HepG2 (cell line): ENCODE data around the gene ANKS1A. TPM values are rescaled to one million over a fixed set of nuclear protein-coding genes. Genes with fewer than 3 reads are reported as not detected.

ENCODE experiments used
- ATAC-seq: fragments of 200-7000 bp; cut with Tn5 transposase; 3 replicates; pipeline ENCODE4 v1.9.1; 2020; ENCODE audit warnings: mild to moderate bottlenecking, moderate library complexity
- BruUV-seq: library from RNA; stranded (reverse); fragments of 400-500 nt; replicated peaks from 2 replicates; lab custom pipeline; 2021; lab: Mats Ljungman, UMichigan
- CTCF ChIA-PET: fragments of 300-600 bp; formaldehyde crosslinking; extraction: SDS; loops from one replicate; lab custom pipeline; 2021; ENCODE audit warnings: low total read pairs, inconsistent platforms, low intra/inter-chr PET ratio; lab: Yijun Ruan, JAX
- POLR2A ChIA-PET: fragments of 350-600 bp; sonication (Branson Sonifier 250); formaldehyde crosslinking; loops from one replicate; lab custom pipeline; 2020; ENCODE audit warnings: antibody characterized with exemption, inconsistent platforms; lab: Yijun Ruan, JAX
- DNase-seq: peaks from one replicate; pipeline ENCODE4 v3.0.0-alpha.2; 2015; ENCODE audit warnings: low spot score
- FAIRE-seq: peaks from 3 replicates; lab custom pipeline; 2011; peaks lifted over from hg19 to GRCh38; lab: Jason Lieb, UNC
- H2AFZ ChIP-seq: one replicate; pipeline ENCODE4 v1.6.1; 2011; ENCODE audit warnings: low read length, inconsistent platforms
- H3K27ac ChIP-seq: fragments of 300-600 bp; 3 replicates; pipeline ENCODE4 v1.8.0; 2011; ENCODE audit warnings: mixed run types, mild to moderate bottlenecking, mixed read lengths, low read length, inconsistent platforms; ENCODE audit not compliant: insufficient read depth; ENCODE audit errors: extremely low read length
- H3K27me3 ChIP-seq, 2 experiments: fragments of 200-600 bp in 1 of 2; 2 replicates in 1 of 2; 3 replicates in 1 of 2; pipeline versions ENCODE4 v1.6.0 to v1.8.0; 2011; ENCODE audit warnings: low read length in 2 of 2, mild to moderate bottlenecking in 2 of 2, moderate library complexity in 2 of 2, inconsistent platforms in 1 of 2; ENCODE audit not compliant: insufficient read depth in 2 of 2, control insufficient read depth in 1 of 2
- H3K36me3 ChIP-seq, 2 experiments: fragments of 200-600 bp in 1 of 2; replicated peaks in 1 of 2; 2 replicates in 1 of 2; 3 replicates in 1 of 2; pipeline versions ENCODE4 v1.5.1 to v1.8.0; 2011; ENCODE audit warnings: low read length in 2 of 2, inconsistent platforms in 1 of 2; ENCODE audit not compliant: insufficient read depth in 2 of 2, control insufficient read depth in 1 of 2
- H3K4me1 ChIP-seq: 2 replicates; pipeline ENCODE4 v1.5.1; 2012; ENCODE audit warnings: low read length, inconsistent platforms; ENCODE audit not compliant: insufficient read depth
- H3K4me2 ChIP-seq: 2 replicates; pipeline ENCODE4 v1.6.0; 2011; ENCODE audit warnings: low read depth, low read length, inconsistent platforms
- H3K4me3 ChIP-seq, 3 experiments: fragments of 200-600 bp in 1 of 3; sonication (generic), shearing (Covaris generic) in 1 of 3; replicated peaks in 1 of 3; 2 replicates each; pipeline ENCODE4 v1.5.1; 2011 to 2016; ENCODE audit warnings: low read length in 3 of 3, inconsistent platforms in 2 of 3, low read depth in 2 of 3, mild to moderate bottlenecking in 2 of 3, control low read depth in 1 of 3, mixed read lengths in 1 of 3; ENCODE audit not compliant: insufficient read depth in 1 of 3
- H3K79me2 ChIP-seq: one replicate; pipeline ENCODE4 v1.6.1; 2011; ENCODE audit warnings: low read length, inconsistent platforms; ENCODE audit not compliant: insufficient read depth
- H3K9ac ChIP-seq: 2 replicates; pipeline ENCODE4 v1.6.0; 2011; ENCODE audit warnings: mild to moderate bottlenecking, low read depth, low read length, inconsistent platforms; ENCODE audit not compliant: insufficient read depth
- H3K9me3 ChIP-seq: 2 replicates; pipeline ENCODE4 v1.5.1; 2012; ENCODE audit warnings: mild to moderate bottlenecking, low read length
- H4K20me1 ChIP-seq: 2 replicates; pipeline ENCODE4 v1.6.0; 2011; ENCODE audit warnings: inconsistent platforms, mild to moderate bottlenecking, low read length, moderate library complexity; ENCODE audit not compliant: insufficient read depth
- ARNT ChIP-seq: fragments of 450-650 bp; IDR thresholded peaks from 2 replicates; pipeline ENCODE4 v1.6.1; 2017
- FOXA1 ChIP-seq, 2 experiments: fragments of 450-650 bp in 1 of 2; sonication (generic) in 1 of 2; formaldehyde crosslinking in 1 of 2; IDR thresholded peaks; 2 replicates each; pipeline versions ENCODE4 v1.4.0 to v1.6.1; 2016 to 2020; ENCODE audit warnings: missing genetic modification reagents in 1 of 2
- MTA1 ChIP-seq: sonication (generic); formaldehyde crosslinking; IDR thresholded peaks from 2 replicates; pipeline ENCODE4 v1.4.0; 2020; ENCODE audit warnings: missing genetic modification reagents, mild to moderate bottlenecking, borderline replicate concordance
- NR2F2 ChIP-seq: IDR thresholded peaks from 2 replicates; pipeline ENCODE4 v1.6.1; 2012; ENCODE audit warnings: low read depth, inconsistent platforms, borderline replicate concordance
- RFX3 ChIP-seq: IDR thresholded peaks from 2 replicates; pipeline ENCODE4 v1.6.1; 2016; ENCODE audit warnings: missing biosample characterization, missing genetic modification reagents
- SMARCE1 ChIP-seq: fragments of 450-650 bp; IDR thresholded peaks from 2 replicates; pipeline ENCODE4 v1.6.1; 2017; ENCODE audit warnings: borderline replicate concordance
- U2AF2 ChIP-seq: fragments of 200-400 bp; formaldehyde crosslinking; IDR thresholded peaks from 2 replicates; pipeline ENCODE4 v1.6.1; 2017; ENCODE audit warnings: low read depth, mild to moderate bottlenecking, low read length
- ZNF576 ChIP-seq: sonication (generic); formaldehyde crosslinking; IDR thresholded peaks from 2 replicates; pipeline ENCODE4 v1.4.0; 2020; ENCODE audit warnings: mild to moderate bottlenecking, missing genetic modification reagents
- ZNF616 ChIP-seq: sonication (generic); formaldehyde crosslinking; IDR thresholded peaks from 2 replicates; pipeline ENCODE4 v1.5.0; 2020; ENCODE audit warnings: low read depth, mild to moderate bottlenecking, missing genetic modification reagents
- ZNF775 ChIP-seq: sonication (generic); formaldehyde crosslinking; IDR thresholded peaks from 2 replicates; pipeline ENCODE4 v1.4.0; 2020; ENCODE audit warnings: missing genetic modification reagents, mild to moderate bottlenecking, moderate library complexity, borderline replicate concordance
- ZSCAN29 ChIP-seq: sonication (generic); formaldehyde crosslinking; conservative IDR thresholded peaks from 2 replicates; pipeline ENCODE4 v1.4.0; 2020; ENCODE audit warnings: mild to moderate bottlenecking, missing genetic modification reagents
- ZSCAN9 ChIP-seq: IDR thresholded peaks from 2 replicates; pipeline ENCODE4 v1.6.1; 2016; ENCODE audit warnings: borderline replicate concordance
- WGBS: methylation state at CpG from one replicate; pipeline ENCODE4 v1.1.6; 2017; ENCODE audit warnings: low lambda C conversion rate; 5-methylcytosine and 5-hydroxymethylcytosine counted together
- in situ Hi-C: cut with HindIII; loops from 2 replicates; pipeline ENCODE4 v1.10.0; 2017; ENCODE audit warnings: low pct_unique_long_range_greater_than_20kb; ENCODE audit not compliant: extremely low pct_ligation_motif_present
- intact Hi-C: fragments of 100-400 bp; cut with micrococcal nuclease; formaldehyde crosslinking; loops from one replicate; pipeline ENCODE4 v1.10.0; 2022; ENCODE audit not compliant: unreplicated experiment
- polyA plus RNA-seq, 8 experiments: library from polyadenylated mRNA; depleted of rRNA in 3 of 8; stranded (reverse) in 7 of 8; unstranded in 1 of 8; fragments of >200 nt; fragmentation: Illumina TruSeq in 4 of 8; extraction: Trizol in 4 of 8; gene quantifications; 2 replicates each; pipeline versions ENCODE4 v1.2.1 to v1.2.3, GENCODE V29; 2011 to 2016; ENCODE audit warnings: low read depth in 4 of 8, missing spikeins in 1 of 8, mixed read lengths in 1 of 8; ENCODE audit not compliant: insufficient read depth in 1 of 8
- total RNA-seq, 5 experiments: library from RNA; depleted of rRNA; stranded (reverse); fragments of >200 nt; fragmentation: Illumina TruSeq; extraction: Trizol; gene quantifications; 2 replicates each; pipeline ENCODE4 v1.2.3, GENCODE V29; 2016; ENCODE audit warnings: low read depth in 1 of 5

The ANKS1A gene
- total and polyA plus RNA-seq, 2 of the 13 experiments (the other 11 are each of a cell fraction or from before 2014, with no cell fraction given), result 7.2 to 15.1 TPM

- no peaks in the 10 kb centered on the region for H3K27me3 ChIP-seq
- no TSS peak for BruUV-seq
- ATAC-seq (peak; percentile 35), DNase-seq (no peak), FAIRE-seq (no peak)
- no peaks in the 10 kb centered on the region for H4K20me1 ChIP-seq
- POLR2A ChIA-PET, result no interaction called here
- no peak overlapping the region for H3K4me2 ChIP-seq
- no peaks in the 10 kb centered on the region for H3K79me2 ChIP-seq
- 94% methylated on average over 8 of the region's 8 CpGs for WGBS
- no peak overlapping the region for H2AFZ ChIP-seq
- CTCF ChIA-PET, result no interaction called here
- no peaks in the 10 kb centered on the region for H3K9me3 ChIP-seq
- no peak overlapping the region for H3K9ac ChIP-seq
- no peak overlapping the region for H3K4me3 ChIP-seq
- intact Hi-C loops (no loop called here), in situ Hi-C loops (no loop called here)
- H3K4me1 ChIP-seq, result no peaks in the 10 kb centered on the region
- no peak overlapping the region for H3K27ac ChIP-seq
- TF ChIP-seq FOXA1 (IDR thresholded peaks at IDR 0.05) (no peak), FOXA1 (CRISPR knock-in tag; IDR thresholded peaks at IDR 0.05) (no peak), NR2F2 (no peak), ARNT (no peak), ZNF775 (CRISPR knock-in tag) (no peak), SMARCE1 (no peak), ZSCAN29 (no peak), ZNF616 (CRISPR knock-in tag) (no peak), ZSCAN9 (CRISPR knock-in tag) (no peak), MTA1 (no peak), U2AF2 (no peak), ZNF576 (no peak), RFX3 (no peak)
- TF ChIP-seq, all 625 proteins: peak for 0
- H3K36me3 ChIP-seq, result peaks cover 7 to 17% of the 10 kb centered on the region in 2 experiments; a peak in 4 of 5 replicates
Measured at GRCh38 chr6:35064757-35065440, 175.8 kb downstream of the ANKS1A start.
